GM18511 (cell line): ENCODE results near the gene BCL2L12.

Experiments
- ATAC-seq: cut with Tn5 transposase; IDR thresholded peaks from one replicate; pipeline ENCODE4 v1.9.1; 2021; ENCODE audit warnings: mild to moderate bottlenecking, moderate library complexity; ENCODE audit not compliant: unreplicated experiment

BCL2L12 gene

DNA sequence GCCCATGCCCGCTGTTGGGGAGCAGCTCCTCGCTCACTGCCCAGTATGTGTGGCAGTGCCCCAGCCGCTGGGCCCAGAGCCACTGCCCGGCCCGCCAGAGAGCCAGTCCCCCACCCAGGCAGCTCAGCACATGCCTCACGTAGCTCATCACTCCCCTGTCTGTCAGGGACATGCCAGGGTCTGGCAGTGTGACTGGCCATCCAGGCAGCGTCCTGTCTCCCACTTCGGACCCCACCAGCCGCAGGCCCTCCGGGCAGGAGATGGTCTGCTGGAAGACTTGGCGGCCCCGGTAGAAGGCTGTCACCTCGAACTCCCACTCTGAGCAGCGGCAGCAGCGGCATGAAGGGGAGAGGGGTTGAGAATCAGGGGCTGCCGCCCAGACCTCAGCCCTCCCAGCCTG lies 3.7 kb upstream of the BCL2L12 start:
- ATAC-seq: no peak

DNA sequence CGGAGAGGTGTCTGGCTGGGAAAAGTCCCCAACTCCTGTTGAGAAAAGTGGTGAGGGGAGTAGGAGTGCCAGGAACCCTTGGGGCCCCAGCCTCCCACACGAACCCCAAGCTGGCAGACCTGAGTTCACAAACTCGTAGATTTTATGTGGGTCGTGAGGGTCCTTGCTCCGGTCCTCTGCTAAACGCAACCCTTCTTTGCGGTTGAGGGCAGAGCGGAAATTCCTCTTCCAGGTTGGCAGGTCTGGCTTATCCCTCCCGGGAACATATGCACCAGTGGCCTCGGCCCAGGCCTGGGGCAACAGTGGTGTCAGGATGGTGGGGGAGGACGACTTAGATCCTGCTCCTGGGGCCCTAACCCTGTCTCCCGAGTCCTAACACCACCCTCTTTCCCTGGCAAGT lies 2.5 kb upstream of the BCL2L12 start:
- ATAC-seq: no peak

DNA sequence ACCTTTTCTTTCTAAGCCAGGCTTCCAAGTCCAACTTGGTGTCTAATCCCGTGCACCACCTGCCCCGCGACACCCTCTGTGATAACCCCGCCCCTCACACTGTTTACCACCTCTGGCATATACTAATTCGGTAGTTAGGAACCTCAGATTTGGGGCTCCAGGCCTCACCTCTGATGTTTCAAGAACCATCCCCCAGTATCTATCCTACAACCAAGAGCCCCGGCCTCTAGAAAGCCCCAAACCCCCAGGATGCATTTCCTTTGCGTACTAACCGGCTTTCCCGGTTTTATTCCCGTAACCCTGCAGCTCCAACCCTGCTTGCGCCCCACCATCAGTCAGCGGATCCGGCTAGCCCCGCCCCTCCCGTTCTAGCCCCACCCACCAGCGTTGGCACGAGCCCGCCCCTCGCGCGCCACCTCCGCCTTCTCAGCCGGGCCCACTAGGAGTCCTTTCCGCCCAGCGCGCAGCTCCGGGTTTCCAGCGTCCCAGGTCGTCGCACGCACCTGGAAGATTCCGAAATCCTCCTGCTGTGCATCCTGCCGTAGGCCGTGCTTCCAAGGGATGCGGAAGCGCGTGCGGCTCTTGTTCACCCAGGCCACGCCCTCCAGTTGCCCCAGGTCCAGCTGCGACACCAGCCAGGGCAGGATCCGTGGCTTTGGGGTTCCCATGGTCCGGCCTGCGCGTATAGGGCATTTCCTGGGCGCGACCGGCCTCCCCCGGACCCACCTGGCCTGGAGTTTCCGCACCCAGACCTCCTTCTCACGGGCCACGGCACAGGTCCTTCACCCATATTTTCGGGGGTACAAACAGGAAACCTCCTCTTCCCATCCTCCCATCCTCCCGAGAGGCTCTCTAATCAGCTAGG lies 1.3 kb upstream of the BCL2L12 start:
- ATAC-seq: no peak

DNA sequence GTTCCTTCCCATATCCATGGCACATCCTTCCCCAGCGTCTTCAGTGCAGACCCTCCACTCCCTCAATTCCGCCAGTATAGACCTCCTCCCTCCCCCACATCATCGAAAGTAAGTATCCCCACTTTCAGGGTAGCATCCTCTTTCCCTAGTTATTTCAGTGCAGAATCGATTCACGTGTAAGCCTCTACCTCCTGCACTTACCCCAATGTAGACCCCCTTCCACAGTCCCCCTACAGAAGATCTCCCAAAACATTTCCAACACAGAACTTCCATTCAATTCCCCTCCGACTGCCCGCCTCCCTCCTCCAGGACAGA lies 740 bp upstream of the BCL2L12 start:
- no peak for ATAC-seq

DNA sequence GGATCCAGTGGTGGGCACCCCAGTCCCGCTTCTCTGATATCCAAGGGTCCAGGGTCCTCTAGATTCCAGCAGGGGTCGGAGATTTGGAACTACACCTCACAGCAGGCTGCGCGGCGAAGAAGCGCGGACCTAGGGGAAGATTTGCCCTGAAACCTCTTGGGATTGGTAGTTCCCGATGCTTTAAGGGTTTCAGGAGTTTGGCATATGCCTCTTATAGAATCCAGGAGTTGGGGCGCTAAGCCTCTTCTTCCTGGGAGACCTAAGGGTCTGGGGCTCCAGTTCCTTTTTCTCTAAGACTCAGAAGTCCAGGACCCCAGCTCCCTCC lies 349 bp downstream of the BCL2L12 start:
- ATAC-seq: no peak

DNA sequence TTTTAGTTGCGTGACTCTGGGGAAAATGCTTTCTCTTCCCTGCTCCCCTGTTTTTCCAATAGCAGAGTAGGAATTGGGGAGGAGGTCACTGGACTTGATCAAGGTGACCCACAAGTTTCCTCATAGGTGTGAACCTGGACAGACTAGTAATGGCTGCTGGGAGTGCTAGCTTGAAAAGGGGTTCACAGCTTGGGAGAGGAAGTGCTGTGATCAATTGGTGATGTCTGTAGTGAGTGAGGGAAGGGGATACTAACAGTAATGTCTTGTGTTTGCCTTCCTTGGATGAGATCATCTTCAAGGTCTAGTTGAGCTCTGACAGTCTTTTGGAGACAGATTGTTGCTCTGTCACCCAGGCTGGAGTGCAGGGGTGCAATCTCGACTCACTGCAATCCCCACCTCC lies 1.7 kb downstream of the BCL2L12 start:
- ATAC-seq: no peak

DNA sequence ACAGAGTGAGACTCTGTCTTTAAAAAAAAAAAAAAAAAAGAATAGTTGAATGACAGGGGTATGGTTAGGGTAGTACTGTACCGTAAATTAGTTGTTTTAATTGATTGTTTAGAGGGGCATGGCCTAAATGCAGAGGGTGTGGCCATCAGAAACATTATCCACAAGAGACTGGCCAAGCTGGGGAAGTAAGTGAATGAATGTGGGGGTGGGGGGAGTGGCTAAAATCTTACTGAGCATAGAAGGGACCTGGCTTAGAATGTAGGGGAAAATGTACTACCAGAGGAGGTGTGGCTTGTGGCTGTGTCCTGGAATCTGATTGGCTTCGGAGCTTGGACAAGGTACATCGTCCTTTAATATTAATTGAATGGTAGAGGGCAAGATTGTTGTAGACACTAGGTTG lies 3.8 kb downstream of the BCL2L12 start:
- ATAC-seq: no peak

DNA sequence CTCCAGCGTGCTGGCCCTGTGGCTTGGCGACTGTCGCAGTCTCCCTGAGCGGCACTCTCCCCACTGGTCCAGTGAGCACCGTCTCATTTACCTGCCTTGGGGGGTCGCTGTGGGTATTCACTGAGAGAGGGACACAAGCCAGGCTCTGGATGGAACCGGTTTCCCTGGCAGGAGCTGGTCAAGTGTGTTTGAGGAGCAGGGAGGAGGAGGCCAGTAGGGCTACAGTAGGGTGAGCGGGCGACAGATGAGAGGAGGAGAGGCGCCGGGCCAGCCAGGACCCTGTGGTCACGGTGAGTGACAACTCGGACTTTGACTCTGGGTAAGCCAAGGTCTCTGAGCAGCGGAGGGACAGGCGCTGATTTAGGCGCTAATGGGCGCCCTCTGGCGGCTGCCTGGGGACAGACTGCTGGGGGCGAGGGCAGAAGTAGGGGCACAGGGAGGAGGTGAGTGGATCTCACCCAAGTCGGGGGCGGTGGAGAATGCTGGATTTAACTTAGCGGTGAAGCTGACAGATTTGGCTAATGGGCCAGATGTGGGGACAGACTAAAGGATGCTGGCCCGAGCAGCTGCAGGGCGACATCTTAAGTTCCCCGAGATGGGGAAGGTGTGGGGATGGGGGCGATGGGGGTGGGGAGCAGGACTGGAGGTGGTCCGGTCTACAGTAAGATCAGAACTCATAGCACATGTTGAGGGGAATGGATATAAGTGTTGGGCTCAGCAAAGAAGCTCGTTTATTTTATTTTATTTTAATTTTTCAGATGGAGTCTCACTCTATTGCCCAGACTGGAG lies 6.6 kb downstream of the BCL2L12 start:
- ATAC-seq: no peak

DNA sequence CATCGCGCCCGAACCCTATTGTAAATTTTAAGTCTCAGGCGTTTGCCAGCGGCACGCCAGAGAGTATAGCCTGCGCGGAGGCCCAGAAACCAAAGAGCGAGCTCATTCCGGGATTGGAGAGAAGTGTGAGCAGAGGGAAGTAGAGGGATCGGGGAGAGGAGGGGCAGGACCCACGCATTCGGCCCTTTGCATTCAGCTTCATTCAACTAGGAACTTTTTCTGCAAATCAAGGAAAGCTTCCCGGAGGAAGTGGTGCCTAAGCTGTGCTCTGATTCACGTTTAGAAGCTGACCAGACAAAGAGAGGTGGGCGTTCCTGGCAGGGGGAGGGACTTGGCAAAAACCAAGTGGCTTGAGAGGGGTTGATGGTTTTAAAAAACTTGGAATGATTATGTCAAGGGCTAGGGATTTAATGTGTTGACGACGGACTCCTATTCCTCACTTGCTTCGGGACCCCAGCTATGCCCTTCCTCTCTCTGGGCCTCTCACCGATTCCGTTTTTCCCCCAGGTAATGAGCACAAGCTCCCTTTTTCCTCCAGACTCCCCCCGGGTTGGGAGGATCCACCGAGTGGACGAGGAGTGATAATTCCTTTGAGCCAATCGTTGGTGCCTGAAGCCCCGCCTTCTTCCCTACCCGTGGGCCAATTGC lies 10.5 kb downstream of the BCL2L12 start:
- ATAC-seq: peak; percentile 28

DNA sequence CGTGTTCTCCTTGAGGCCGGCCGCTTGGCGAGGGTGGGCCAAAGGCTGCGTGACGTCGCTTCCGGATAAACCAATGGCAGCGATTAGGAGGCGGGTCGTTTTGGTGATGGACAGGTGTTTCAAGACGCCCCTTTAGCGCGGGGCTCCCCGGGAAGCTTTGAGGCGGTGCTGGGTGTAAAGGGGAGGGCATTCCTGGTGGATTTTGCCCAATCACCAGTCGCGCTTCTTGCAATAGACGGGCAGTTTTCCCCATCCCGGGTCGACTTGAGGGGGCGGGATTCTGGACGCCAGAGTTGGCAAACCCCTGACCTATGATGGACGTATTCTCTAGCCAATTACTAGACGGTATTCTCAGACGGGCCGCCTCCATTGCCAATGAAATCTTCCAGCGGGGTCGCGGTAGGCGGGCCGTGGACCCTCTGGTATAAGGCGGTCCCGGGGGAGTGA lies 11.1 kb downstream of the BCL2L12 start:
- ATAC-seq: peak; percentile 77

DNA sequence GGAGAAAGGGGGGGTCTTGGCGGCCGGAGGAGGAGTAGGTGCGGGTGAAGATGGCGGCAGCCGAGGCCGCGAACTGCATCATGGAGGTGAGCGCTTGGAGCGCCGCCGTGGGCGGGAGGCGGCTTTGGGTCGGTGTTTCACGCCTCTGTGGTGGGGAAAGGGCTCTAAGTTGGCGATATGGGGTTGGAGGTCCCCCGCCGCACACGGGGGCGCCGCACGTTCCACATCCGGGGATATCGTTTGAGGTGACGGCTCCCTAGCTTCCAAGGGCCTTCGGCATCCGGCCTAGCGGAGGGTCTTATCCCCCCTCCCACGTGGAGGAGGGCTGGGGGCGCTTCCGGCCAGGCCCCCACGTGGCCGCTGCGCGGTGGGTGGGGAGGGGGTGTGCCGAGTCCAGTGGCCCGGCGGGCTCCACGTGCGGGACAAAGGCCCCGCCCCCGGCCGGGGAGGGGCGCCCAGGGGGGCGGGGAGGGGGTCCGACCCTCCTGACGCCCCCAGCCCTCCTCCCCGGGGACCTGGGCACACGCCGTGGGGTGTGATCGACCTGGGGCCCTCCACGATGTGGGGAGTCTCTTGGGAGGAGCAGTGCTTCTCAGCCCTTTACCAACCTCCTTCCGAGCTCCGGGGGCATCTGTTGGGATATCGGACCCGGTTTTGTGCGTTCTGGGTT lies 11.6 kb downstream of the BCL2L12 start, which contains the start of gene PRMT1:
PRMT1 (plus strand) TSS at position 41 of the 670 bp plus-strand sequence; CDS start at position 51, 10 bp downstream.
- ATAC-seq: no peak

DNA sequence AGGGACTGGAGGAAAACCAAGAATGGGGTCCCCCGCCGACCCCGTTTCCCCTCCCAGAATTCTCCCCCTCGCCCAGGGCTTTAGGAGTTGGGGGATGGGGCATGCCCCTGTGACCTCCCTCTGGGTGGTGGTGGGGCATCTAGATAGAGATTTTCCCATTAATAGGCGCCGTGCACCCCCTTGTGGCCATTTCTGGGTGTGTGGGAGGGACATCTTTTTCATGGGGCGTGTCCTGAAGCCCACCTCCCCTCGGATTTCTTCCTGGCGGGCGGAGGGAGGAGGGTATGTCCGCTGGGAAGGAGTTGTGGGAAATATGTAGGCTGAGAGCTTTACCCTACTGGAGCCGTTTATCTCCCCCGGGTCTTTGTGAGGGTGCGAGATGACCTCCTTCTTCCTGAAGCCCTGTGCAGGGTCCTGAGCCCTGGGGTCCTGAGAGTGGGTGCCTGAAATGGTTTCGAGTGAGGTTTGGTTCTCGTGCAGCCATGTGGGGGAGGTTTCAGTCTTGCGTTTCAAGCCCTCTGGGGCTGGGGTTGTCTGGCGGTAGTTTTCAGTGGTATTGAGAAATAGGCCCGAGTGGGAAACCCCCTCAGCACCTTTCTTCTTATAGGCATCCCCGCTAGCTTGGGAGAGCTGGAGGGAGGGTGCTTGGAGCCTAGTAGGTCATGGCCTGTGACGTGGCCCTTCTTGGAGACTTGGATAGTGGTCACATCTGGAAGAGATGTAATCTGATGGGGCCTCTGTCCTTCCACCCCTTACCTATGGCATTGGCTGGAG lies 12.4 kb downstream of the BCL2L12 start:
- no peak for ATAC-seq

DNA sequence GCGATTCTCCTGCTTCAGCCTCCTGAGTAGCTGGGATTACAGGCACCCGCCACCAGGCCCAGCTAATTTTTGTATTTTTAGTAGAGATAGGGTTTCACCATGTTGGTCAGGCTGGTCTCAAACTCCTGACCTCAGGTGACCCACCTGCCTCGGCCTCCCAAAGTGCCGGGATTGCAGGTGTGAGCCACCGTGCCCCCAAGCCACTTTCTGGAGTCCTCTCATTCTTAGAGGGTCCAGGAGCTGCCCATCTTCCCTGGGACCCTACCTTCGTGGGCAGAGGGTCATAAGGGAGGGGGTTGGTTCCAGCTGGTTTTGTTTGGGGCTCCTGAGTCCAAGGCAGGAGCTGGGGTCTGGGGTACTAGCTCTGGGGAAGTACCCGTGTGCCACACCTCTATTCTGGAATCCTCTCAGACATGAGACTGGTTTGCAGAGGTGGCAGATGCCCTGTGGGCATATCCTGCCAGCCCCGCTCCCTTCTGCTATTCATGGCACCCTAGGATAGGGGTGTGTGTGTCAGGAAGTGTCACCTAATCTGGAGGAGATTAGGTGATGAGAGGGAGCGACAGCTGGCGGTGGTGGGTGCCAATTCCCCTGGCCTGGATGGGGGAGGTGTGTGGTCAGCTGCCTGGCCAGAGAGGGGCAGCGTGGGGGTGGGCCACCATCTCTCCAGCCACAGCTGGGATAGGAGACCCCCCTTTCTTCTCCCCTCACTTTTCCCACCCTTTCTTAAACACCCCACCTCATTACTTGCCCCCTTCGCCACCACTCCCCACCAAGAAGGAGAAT lies 13.4 kb downstream of the BCL2L12 start:
- no peak for ATAC-seq

DNA sequence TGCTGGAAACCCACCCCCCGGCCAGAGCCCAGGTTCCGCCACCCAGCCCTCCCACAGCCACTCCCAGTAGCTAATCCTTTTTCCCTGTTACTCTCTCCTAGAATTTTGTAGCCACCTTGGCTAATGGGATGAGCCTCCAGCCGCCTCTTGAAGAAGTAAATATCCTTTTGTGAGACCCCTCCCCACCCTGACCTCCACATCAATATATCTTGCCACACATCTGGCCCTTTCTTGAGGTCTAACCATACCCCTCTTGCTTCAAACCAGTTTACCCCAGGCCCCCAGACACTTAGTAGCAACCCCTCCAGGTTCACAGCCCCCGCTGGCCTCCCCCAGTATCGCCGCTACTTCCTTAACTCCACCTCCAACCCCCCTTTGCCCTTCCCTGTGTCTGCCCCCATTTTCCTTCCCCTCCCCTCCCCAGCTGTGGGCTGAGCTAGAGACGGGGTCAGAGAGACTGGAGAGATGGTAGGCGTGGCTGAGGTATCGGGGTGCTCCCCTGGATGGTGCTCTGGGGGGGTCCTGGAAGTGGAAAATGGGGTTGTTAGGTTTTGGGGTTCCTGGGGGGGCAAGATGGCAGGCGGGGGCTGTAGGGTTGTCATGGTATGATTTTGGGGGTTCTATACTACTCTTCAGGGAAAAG lies 14.2 kb downstream of the BCL2L12 start:
- ATAC-seq: no peak

DNA sequence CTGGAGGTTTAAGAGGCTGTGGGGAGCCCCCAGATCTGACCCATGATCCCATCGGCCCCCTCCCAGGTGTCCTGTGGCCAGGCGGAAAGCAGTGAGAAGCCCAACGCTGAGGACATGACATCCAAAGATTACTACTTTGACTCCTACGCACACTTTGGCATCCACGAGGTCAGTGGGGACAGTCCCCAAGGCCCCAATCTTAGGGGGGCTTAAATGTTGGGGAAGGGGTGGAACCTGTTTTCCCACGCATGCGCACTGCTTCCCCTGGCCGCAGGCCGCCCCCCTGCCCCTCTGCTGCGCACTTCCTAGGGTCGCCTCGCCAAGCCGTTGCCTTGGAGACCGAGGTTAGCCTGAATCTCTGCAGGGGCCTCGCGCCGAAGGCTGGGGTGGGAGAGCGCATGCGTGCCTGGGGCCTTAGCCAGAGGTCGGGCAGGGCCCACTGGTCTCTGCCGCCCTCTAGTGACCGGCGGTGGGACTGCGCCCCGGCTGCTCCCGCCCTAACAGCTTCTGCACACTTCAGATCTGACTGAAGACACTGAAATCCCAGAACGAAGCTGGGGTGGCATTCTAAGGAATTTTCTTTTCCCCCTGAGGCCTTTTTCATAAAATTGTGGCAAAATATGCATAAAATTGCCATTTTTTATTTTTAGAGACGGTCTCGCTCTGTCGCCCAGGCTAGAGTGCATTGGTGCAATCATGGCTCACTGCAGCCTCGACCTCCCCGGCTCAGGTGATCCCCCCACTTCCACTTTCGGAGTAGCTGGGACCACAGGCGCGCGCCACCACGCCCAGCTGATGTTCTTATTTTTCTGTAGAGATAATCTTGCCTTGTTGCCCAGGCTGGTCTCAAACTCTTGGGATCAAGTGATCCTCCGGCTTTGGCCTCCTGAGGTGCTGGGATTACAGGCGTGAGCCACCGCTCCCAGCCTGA lies 15.0 kb downstream of the BCL2L12 start:
- ATAC-seq: no peak

DNA sequence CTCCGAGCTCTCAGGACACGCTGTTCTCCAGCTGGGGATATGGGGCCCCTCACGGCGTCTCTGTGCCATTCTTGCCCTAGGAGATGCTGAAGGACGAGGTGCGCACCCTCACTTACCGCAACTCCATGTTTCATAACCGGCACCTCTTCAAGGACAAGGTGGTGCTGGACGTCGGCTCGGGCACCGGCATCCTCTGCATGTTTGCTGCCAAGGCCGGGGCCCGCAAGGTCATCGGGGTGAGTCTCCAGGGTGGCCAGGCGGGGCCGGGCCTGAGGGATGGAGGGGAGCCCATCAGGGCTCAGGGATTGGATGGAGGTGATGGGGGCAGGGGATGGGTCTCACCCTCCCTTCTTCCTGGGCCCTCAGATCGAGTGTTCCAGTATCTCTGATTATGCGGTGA lies 16.1 kb downstream of the BCL2L12 start:
- ATAC-seq: no peak

DNA sequence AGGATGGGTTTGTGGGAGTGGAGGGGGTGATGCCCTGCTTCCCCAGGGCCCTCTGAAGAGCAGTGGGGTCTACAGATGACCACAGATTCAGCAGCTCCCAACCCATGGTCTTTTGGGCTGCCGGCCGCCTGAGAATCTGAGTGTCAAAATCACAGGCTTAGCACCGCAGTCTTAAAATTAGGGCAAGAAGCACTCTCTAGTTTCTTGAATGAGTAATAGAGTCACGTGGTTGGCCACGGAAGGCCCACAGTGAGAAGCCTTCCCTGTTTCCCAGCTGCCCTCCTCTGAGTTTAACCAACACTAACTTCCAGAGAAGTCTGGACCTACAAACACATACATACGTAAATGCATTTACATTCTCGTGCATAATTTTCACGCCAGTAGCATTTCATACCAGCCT lies 16.5 kb downstream of the BCL2L12 start:
- no peak for ATAC-seq

DNA sequence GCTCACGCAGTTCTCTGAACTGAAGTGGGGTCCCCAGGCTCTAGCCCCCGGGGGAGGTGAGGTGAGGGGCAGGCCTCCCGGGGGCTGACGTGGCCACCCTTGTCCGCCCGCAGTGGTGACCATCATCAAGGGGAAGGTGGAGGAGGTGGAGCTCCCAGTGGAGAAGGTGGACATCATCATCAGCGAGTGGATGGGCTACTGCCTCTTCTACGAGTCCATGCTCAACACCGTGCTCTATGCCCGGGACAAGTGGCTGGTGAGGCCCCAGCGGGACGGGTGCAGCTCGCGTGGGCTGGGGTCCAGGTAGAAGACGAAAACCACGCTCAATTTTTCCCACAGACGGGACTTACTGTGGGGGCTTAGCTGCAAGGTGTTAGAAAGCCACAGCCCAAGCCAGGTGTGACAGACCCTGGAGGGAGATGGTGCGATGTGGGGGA lies 18.1 kb downstream of the BCL2L12 start:
- no peak for ATAC-seq
